Heart left ventricle (tissue), 16 donors: ENCODE results near the gene BACH2. TPM values are rescaled to one million over a fixed set of nuclear protein-coding genes. Genes with fewer than 3 reads are reported as not detected.

Experiments
- ATAC-seq, 4 donors: fragments of 200-7000 bp; cut with Tn5 transposase; one replicate each; pipeline ENCODE4 v1.9.1; 2020 to 2022; ENCODE audit warnings: moderate library complexity in 4 of 4, mild to moderate bottlenecking in 3 of 4, moderate number of reproducible peaks in 1 of 4
- DNase-seq, 5 donors: peaks; one replicate each; pipeline ENCODE4 v3.0.0-alpha.2; 2020
- H3K27ac ChIP-seq, 12 donors: fragments of 200-600 bp; sonication (generic) in 4 of 12; one replicate each; pipeline versions ENCODE4 v1.5.0 to v1.8.0; 2016 to 2022; ENCODE audit warnings: mild to moderate bottlenecking in 2 of 12
- H3K27me3 ChIP-seq, 9 donors: fragments of 200-600 bp; sonication (generic) in 2 of 9; one replicate each; pipeline versions ENCODE4 v1.5.1 to v1.8.0; 2016 to 2022; ENCODE audit warnings: mild to moderate bottlenecking in 3 of 9
- H3K36me3 ChIP-seq, 9 donors: fragments of 200-600 bp; sonication (generic) in 2 of 9; one replicate each; pipeline versions ENCODE4 v1.5.0 to v1.8.0; 2018 to 2022; ENCODE audit warnings: mild to moderate bottlenecking in 2 of 9
- H3K4me1 ChIP-seq, 12 donors: fragments of 200-600 bp; sonication (generic) in 4 of 12; one replicate each; pipeline versions ENCODE4 v1.5.0 to v1.8.0; 2016 to 2022; ENCODE audit warnings: mild to moderate bottlenecking in 3 of 12
- H3K4me3 ChIP-seq, 12 donors: fragments of 200-600 bp; sonication (generic) in 4 of 12; one replicate each; pipeline versions ENCODE4 v1.5.0 to v1.8.0; 2017 to 2022; ENCODE audit warnings: mild to moderate bottlenecking in 9 of 12, moderate library complexity in 4 of 12
- H3K9me3 ChIP-seq, 12 donors: fragments of 200-600 bp; sonication (generic) in 4 of 12; one replicate each; pipeline versions ENCODE4 v1.5.0 to v1.8.0; 2016 to 2022; ENCODE audit warnings: mild to moderate bottlenecking in 1 of 12
- CTCF ChIP-seq, 12 donors: fragments of 200-600 bp; sonication (generic) in 4 of 12; IDR thresholded peaks; one replicate each; pipeline versions ENCODE4 v1.5.0 to v1.8.0; 2018 to 2022; ENCODE audit warnings: antibody characterized with exemption in 12 of 12, mild to moderate bottlenecking in 5 of 12
- POLR2A ChIP-seq, 2 donors: fragments of 450-650 bp; IDR thresholded peaks; one replicate each; pipeline ENCODE4 v1.6.1; 2017; ENCODE audit warnings: antibody characterized with exemption in 2 of 2, mild to moderate bottlenecking in 2 of 2, moderate library complexity in 2 of 2
- WGBS, 4 donors: extraction: QIAGEN DNeasy Blood & Tissue Kit in 2 of 4; methylation state at CpG; one replicate each; pipeline versions ENCODE4 v1.1.5 to v1.1.7; 2013 to 2018; 5-methylcytosine and 5-hydroxymethylcytosine counted together
- intact Hi-C, 10 donors: fragments of 100-400 bp; cut with DNase I; formaldehyde crosslinking; loops; one replicate each; pipeline versions ENCODE4 v1.11.1 to v1.14.2; 2022
- polyA plus RNA-seq, 2 donors: library from polyadenylated mRNA; stranded (reverse); fragments of 200-250 nt; gene quantifications; one replicate each; pipeline ENCODE4 v1.2.3, GENCODE V29; 2013
- total RNA-seq, 9 donors: library from RNA; depleted of rRNA in 2 of 9; stranded (reverse); fragments of >200 nt in 2 of 9; fragmentation: NEBNext Ultra II Directional in 3 of 9; extraction: Animal tissue kit (Norgen Biotek cat#: 25700) in 3 of 9; gene quantifications; one replicate each; pipeline versions ENCODE4 v1.1.0 to v1.2.4, GENCODE V29; 2016 to 2023
- donor health status: ischemic (EF 13 %, LVEDD 7.1; RV severe dilation, severe dysfunction).
- donor health status: healthy with polysubstance abuse.
- donor health status: DM: no; HTN: yes; CAD: no.
- donor health status: DM: no; HTN: no; CAD: no.
- donor health status: ischemic (EF 25% LVEDD 6.9; RV normal size, moderate dysfunction).
- donor health status: ischemic (EF 25% LVEDD 5.7; RV mildly dilated, moderate dysfunction).
- donor health status: healthy.
- donor health status: DM: yes; HTN: yes; CAD: no.
- donor health status: ischemic (EF 35%, LVEDD 5.7; RV mildly dilated, moderate dysfunction).
- donor health status: nonischemic (EF 11% LVEDD 7.7; RV severe dilation, severe dysfunction).
- donor health status: DM: yes; HTN: yes; CAD: no.
- donor health status: PGD.
- donor health status: ischemic (EF 29% LVEDD 5.4; RV normal size, mild dysfunction).
- donor health status: nonischemic (EF 23%, LVEDD 6.1; RV moderate dilation, normal function).

The BACH2 gene
- total and polyA plus RNA-seq, 11 donors: 0.23 to 8.4 (median 1.5) TPM

DNA sequence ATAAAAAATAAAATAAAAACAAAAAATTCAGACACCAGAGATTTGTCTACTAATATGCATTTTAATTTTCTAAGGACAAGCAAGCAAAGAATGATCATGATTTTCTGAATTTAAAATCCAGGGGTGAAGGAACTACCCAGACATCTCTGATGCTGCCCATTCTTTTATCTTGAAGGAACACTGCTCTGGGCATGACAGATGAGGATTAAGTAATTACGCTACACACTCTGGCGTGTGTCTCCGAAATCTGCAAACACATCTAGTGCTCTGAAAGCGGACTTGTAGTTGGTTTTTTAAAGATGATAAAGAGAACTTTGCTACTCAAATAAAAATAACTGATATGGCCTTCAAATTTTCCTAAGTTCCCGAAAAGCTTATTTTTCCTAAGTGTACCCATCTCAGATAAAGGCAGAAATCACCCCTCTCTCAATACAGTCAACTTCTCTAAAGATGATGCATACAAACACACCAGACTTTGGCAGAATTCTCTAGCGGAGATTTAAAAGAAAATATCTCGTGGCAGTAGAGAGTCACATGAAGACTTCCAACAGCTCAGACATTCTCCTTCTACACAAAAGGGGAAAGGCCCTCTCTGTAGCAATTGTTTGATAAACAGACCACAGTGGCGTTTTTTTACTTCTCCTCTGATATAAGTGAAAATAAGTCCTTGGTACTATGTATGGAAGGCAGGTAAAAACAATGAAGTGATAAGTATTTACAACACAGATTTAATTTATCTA lies 133.8 kb downstream of the BACH2 start:
- ATAC-seq (no peak), DNase-seq (no peak)
- no peaks in the 10 kb centered on the region for H3K27me3 ChIP-seq
- no peaks in the 10 kb centered on the region for H3K9me3 ChIP-seq
- intact Hi-C loops: no loop called here
- H3K36me3 ChIP-seq: no peaks in the 10 kb centered on the region
- 88 to 91% (median 90%) methylated on average over 8 of the region's 8 CpGs for WGBS, 4 donors
- H3K4me3 ChIP-seq: no peak overlapping the region
- TF ChIP-seq CTCF (IDR thresholded peaks at IDR 0.05): no peak
- no peak for TF ChIP-seq POLR2A (IDR thresholded peaks at IDR 0.05)
- peaks cover 0 to 13% (median 8%) of the 10 kb centered on the region in 12 donors for H3K4me1 ChIP-seq
- no peak overlapping the region for H3K27ac ChIP-seq

DNA sequence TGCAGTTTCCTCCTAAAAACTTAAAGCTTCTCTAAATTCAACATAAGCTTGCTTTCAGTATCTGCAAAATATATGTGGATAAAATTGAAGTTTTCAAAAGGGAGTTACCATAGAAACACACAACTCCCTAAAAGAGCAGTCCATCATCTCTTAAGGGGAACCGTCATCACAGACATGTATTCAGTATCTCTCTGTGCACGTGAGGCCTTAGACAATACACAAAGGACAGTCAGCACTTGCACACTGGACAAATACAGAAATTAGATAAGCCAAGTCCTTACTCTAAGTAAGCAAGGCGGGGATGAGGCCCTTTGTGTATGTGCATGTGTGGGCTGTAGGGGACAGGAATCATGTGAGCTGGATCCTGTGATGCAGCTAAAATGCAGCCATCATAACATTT lies 136.6 kb downstream of the BACH2 start:
- intact Hi-C loops: no loop called here
- Histone ChIP-seq H3K36me3 (no peaks in the 10 kb centered on the region), H3K27ac (peak overlapping the region in 1 of 12 donors; percentile 8), H3K4me1 (peaks cover 0 to 13% (median 8%) of the 10 kb centered on the region in 12 donors), H3K27me3 (no peaks in the 10 kb centered on the region), H3K4me3 (no peak overlapping the region), H3K9me3 (no peaks in the 10 kb centered on the region)
- 32 to 44% (median 37%) methylated on average over 3 of the region's 3 CpGs for WGBS, 4 donors
- TF ChIP-seq CTCF (IDR thresholded peaks at IDR 0.05): no peak
- TF ChIP-seq POLR2A (IDR thresholded peaks at IDR 0.05): no peak
- ATAC-seq (peak; percentile 37 to 63 (median 46)), DNase-seq (no peak)

DNA sequence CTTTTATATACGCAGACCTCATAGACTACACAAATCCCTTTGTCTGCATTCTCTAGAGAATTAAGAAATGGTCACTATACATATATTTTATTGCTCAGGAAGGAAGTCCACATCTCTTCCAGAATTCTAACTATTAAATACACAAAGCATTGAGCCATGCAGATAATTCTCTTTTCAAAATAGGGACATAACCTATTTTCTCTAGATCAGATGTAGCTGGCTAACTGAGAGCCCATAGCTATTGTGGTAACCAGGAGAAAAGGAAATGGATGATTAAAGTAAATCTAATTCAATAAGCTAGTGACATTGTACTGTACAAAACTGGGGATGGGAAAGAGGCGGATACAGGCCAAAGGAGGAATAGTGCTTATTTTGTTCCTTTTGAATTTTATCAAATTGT lies 137.2 kb downstream of the BACH2 start:
- Histone ChIP-seq H3K4me1 (peaks cover 0 to 13% (median 8%) of the 10 kb centered on the region in 12 donors), H3K36me3 (no peaks in the 10 kb centered on the region), H3K27ac (no peak overlapping the region), H3K27me3 (no peaks in the 10 kb centered on the region), H3K4me3 (no peak overlapping the region), H3K9me3 (no peaks in the 10 kb centered on the region)
- TF ChIP-seq CTCF (IDR thresholded peaks at IDR 0.05): no peak
- ATAC-seq (no peak), DNase-seq (no peak)
- intact Hi-C loops: no loop called here
- 92 to 97% (median 93%) methylated on average over 2 of the region's 2 CpGs for whole genome bisulfite sequencing, 4 donors

- 46 to 59% (median 50%) methylated on average over 5 of the region's 5 CpGs for WGBS, 4 donors
- intact Hi-C loops: no loop called here
- Histone ChIP-seq H3K9me3 (no peaks in the 10 kb centered on the region), H3K27me3 (no peaks in the 10 kb centered on the region), H3K4me3 (no peak overlapping the region), H3K36me3 (no peaks in the 10 kb centered on the region), H3K27ac (no peak overlapping the region), H3K4me1 (peaks cover 0 to 13% (median 8%) of the 10 kb centered on the region in 12 donors)
- no peak for DNase-seq
- no peak for ATAC-seq
- TF ChIP-seq POLR2A (IDR thresholded peaks at IDR 0.05) (no peak), CTCF (IDR thresholded peaks at IDR 0.05) (no peak)
Observed at GRCh38 chr6:90158936-90159335, 137.7 kb downstream of the BACH2 start.
